GOT3 (cell line): ENCODE data around the gene ADAMTSL5.
"Not testable (repeated sequence)": the region's sequence is repeated elsewhere in the genome, so short reads cannot be mapped to it uniquely, and the experiment has no call there.

Source experiments
- DNase-seq: peaks from one replicate; lab custom pipeline; 2025; ENCODE audit warnings: mixed read lengths; lab: John Stamatoyannopoulos, UW

Gene ADAMTSL5, protein sequence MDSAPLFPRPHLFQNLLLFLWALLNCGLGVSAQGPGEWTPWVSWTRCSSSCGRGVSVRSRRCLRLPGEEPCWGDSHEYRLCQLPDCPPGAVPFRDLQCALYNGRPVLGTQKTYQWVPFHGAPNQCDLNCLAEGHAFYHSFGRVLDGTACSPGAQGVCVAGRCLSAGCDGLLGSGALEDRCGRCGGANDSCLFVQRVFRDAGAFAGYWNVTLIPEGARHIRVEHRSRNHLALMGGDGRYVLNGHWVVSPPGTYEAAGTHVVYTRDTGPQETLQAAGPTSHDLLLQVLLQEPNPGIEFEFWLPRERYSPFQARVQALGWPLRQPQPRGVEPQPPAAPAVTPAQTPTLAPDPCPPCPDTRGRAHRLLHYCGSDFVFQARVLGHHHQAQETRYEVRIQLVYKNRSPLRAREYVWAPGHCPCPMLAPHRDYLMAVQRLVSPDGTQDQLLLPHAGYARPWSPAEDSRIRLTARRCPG

GRCh38 chr19:1512671-1513498, at the start of gene ADAMTSL5:
ADAMTSL5 (minus strand) TSS chr19:1513019; CDS start chr19:1510943, 2,076 bp downstream.
- DNase-seq: no peak

DNA sequence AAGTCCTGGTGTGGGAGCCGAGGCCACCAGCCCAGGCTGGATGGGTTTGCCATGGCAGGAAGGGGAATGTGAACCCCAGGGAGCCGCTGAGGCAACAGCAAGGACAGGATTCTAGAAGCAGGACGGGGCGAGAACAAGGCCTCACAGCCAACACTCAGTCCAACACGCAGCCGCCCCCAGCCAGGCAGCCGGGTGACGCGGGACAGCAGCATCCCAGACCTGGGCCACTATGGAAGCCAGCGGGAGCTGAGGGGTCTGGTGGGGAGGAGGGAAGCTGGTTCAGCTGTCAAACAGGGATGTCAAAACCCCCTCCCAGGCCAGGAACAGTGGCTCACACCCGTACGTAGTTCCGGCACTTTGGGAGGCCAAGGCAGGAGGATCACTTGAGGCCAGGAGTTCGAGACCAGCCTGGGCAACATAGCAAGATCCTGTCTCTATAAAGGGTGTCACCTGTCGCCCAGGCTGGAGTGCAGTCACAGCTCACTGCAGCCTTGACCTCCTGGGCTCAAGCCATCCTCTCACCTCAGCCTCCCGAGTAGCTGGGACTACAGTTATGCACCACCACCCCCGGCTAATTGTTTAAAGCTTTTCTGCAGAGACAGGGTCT, 48.5 kb upstream of the ADAMTSL5 start:
- DNase-seq: no peak

- DNase-seq: no peak
These were observed 47.6 kb upstream of the ADAMTSL5 start for GRCh38 chr19:1560286-1560882.

- no peak for DNase-seq
These were observed 45.7 kb upstream of the ADAMTSL5 start for GRCh38 chr19:1558552-1558951.

- no peak for DNase-seq
These were observed 43.7 kb upstream of the ADAMTSL5 start for GRCh38 chr19:1556390-1557070.

GRCh38 chr19:1555487-1556389, 42.9 kb upstream of the ADAMTSL5 start:
- no peak for DNase-seq

DNA sequence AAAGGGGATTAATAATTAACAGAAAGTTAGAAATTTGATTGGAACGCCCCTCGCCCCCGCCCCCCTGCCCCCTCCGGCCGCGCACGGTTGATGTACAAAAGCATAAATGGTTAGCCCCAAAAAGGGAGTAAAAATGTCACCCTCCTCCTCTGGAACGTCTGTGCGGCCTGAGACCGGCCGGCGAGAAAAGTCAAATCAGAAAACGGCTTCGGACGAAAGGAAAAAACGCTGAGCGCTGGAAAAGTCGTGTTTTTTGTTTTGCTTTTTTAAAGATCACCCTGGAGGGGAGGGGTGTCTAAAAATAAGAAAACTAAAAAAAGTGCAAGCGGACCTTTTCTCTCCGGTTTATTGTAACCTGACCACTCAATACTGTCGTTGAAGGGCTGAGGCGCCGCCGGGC, 42.1 kb upstream of the ADAMTSL5 start:
- no peak for DNase-seq

GRCh38 chr19:1553415-1553814, 40.6 kb upstream of the ADAMTSL5 start:
- no peak for DNase-seq

GRCh38 chr19:1551068-1552040, 38.5 kb upstream of the ADAMTSL5 start:
- no peak for DNase-seq

DNA sequence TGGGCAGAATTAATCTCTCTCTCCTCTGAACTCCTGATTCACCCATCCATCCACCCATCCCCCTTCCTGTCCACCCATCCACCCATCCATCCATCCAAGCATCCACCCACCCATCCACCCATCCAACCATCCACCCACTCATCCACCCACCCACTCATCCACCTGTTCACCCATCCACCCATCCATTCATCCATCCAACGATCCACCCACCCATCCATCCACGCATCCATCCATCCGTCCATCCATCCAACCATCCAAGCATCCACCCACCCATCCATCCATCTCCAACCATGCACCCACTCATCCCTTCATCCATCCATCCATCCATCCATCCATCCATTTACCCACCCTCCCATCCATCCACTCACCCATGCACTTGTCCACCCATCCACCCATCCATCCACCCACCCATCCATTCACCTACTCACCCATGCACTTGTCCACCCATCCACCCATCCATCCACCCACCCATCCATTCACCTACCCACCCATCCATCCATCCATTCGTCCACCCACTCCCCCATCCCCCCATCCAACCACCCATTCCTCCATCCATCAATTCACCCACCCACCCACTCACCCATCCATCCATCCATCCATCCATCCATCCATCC, 36.6 kb upstream of the ADAMTSL5 start:
- no peak for DNase-seq

DNA sequence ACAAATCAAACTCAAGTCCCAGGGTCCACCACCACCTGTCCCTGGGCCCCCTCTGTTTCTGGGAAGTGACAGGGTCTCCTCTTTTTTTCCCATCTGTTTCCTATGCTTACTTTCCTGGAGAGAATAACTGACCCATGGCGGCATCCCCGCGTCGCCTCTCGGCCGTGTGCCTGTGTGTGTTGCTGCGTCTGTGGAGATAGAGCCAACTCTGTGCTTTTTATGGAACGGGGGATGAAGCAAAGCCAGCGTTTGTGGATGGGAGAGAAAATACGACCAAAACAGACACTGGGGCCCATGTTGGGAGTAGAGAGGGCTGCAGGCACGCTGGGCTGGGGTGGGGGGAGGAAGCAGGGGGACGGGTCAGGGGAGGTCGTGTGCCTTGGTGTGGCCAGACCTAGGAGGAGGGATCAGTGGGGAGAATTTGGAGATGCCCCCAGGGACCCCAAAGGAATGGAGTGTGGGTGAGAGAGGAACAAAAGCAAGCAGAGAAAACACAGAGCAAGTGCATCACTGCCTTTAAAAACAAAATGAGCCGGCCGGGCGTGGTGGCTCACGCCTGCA, 27.6 kb upstream of the ADAMTSL5 start:
- DNase-seq: no peak

DNA sequence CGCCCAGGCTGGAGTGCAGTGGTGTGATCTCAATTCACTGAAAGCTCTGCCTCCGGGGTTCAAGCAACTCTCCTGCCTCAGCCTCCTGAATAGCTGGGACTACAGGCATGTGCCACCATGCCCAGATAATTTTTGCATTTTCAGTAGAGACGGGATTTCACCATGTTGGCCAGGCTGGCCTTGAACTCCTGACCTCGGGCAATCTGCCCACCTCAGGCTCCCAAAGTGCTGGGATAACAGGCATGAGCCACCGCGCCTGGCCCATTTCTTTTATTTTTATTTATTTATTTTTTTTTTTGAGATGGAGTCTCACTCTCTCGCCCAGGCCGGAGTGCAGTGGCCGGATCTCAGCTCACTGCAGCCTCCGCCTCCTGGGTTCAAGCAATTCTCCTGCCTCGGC, 26.9 kb upstream of the ADAMTSL5 start:
- not testable (repeated sequence) for DNase-seq

GRCh38 chr19:1538978-1539377, 26.2 kb upstream of the ADAMTSL5 start:
- DNase-seq: no peak

DNA sequence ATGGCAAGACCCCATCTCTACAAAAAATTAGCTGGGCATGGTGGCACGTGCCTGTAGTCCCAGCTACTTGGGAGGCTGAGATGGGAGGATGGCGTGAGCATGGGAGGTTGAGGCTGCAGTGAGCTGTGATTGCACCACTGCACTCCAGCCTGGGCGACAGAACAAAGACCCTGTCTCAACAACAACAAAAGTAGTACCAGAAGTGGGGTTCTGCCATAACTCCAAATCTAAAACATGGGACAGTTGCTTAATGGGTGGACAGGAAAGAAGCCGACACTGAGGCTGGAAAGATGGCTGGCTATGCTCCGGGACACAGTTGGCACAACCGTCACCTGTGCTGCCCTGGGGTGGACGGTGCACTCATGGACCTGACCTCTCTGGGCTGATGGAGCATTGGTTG, 22.9 kb upstream of the ADAMTSL5 start:
- not testable (repeated sequence) for DNase-seq

GRCh38 chr19:1534972-1535371, 22.2 kb upstream of the ADAMTSL5 start:
- no peak for DNase-seq

GRCh38 chr19:1533510-1534150, 20.8 kb upstream of the ADAMTSL5 start:
- no peak for DNase-seq

GRCh38 chr19:1532003-1532402, 19.2 kb upstream of the ADAMTSL5 start:
- DNase-seq: no peak

GRCh38 chr19:1531587-1531986, 18.8 kb upstream of the ADAMTSL5 start:
- DNase-seq: no peak
